Upper lobe of left lung (tissue), 6 donors: Measurements from ENCODE around the gene PCBP3. TPM values are rescaled to one million over a fixed set of nuclear protein-coding genes. Genes with fewer than 3 reads are reported as not detected.

ENCODE experiments used
- ATAC-seq, 2 donors: fragments of 200-7000 bp; cut with Tn5 transposase; one replicate each; pipeline ENCODE4 v1.9.1; 2022; ENCODE audit warnings: mild to moderate bottlenecking in 2 of 2, moderate library complexity in 2 of 2; ENCODE audit not compliant: low FRiP score in 2 of 2
- DNase-seq, 2 donors: peaks; one replicate each; pipeline ENCODE4 v3.0.0-alpha.2; 2019 to 2020
- H3K27ac ChIP-seq, 4 donors: fragments of 200-600 bp; sonication (generic); one replicate each; pipeline ENCODE4 v1.5.1; 2016 to 2019
- H3K27me3 ChIP-seq, 4 donors: fragments of 200-600 bp; sonication (generic); one replicate each; pipeline ENCODE4 v1.5.1; 2017 to 2019
- H3K36me3 ChIP-seq, 4 donors: fragments of 200-600 bp; sonication (generic); one replicate each; pipeline ENCODE4 v1.5.1; 2016 to 2019
- H3K4me1 ChIP-seq, 4 donors: fragments of 200-600 bp; sonication (generic); one replicate each; pipeline ENCODE4 v1.5.1; 2018 to 2019
- H3K4me3 ChIP-seq, 4 donors: fragments of 200-600 bp; sonication (generic); one replicate each; pipeline ENCODE4 v1.5.1; 2017 to 2019; ENCODE audit warnings: mild to moderate bottlenecking in 2 of 4, moderate library complexity in 1 of 4
- H3K9me3 ChIP-seq, 4 donors: fragments of 200-600 bp; sonication (generic); one replicate each; pipeline ENCODE4 v1.5.1; 2018 to 2019
- CTCF ChIP-seq, 6 experiments: fragments of 450-650 bp in 4 of 6; fragments of 200-600 bp in 2 of 6; sonication (generic) in 2 of 6; IDR thresholded peaks; one replicate each; pipeline ENCODE4 v1.5.1; 2016 to 2019; ENCODE audit warnings: antibody characterized with exemption in 6 of 6
- EP300 ChIP-seq, 4 donors: sonication (generic); formaldehyde crosslinking; IDR thresholded peaks; one replicate each; pipeline ENCODE4 v1.5.1; 2017; ENCODE audit warnings: antibody characterized with exemption in 4 of 4, control low read depth in 2 of 4
- POLR2A ChIP-seq, 4 donors: fragments of 450-650 bp; IDR thresholded peaks; one replicate each; pipeline ENCODE4 v1.5.1; 2016 to 2017; ENCODE audit warnings: antibody characterized with exemption in 4 of 4, mild to moderate bottlenecking in 2 of 4
- POLR2AphosphoS5 ChIP-seq, 2 donors: sonication (generic); formaldehyde crosslinking; IDR thresholded peaks; one replicate each; pipeline ENCODE4 v1.5.1; 2017; ENCODE audit warnings: antibody characterized with exemption in 2 of 2
- WGBS, 2 donors: methylation state at CpG; one replicate each; pipeline ENCODE4 v1.1.5; 2017 to 2018; 5-methylcytosine and 5-hydroxymethylcytosine counted together
- total RNA-seq, 6 donors: library from RNA; depleted of rRNA in 4 of 6; stranded (reverse); fragments of >200 nt in 4 of 6; gene quantifications; one replicate each; pipeline versions ENCODE4 v1.1.0 to v1.2.1, GENCODE V29; 2016 to 2021
- donor health status: DM: no; HTN: no; CAD: no; lungs with moderate emphysema.
- donor health status: DM: no; HTN: yes; CAD: no; lungs with severe emphysema.

PCBP3 gene
- total RNA-seq, 6 donors from 2014 or later: 0.78 to 10.5 (median 3.3) TPM

GRCh38 chr21:45821998-45822397 lies 178.5 kb downstream of the PCBP3 start:
- no peak overlapping the region for H3K27ac ChIP-seq
- no peaks in the 10 kb centered on the region for H3K9me3 ChIP-seq
- no peak overlapping the region for H3K4me3 ChIP-seq
- TF ChIP-seq CTCF (IDR thresholded peaks at IDR 0.05) (no peak), POLR2AphosphoS5 (IDR thresholded peaks at IDR 0.05) (no peak), POLR2A (IDR thresholded peaks at IDR 0.05) (no peak), EP300 (IDR thresholded peaks at IDR 0.05) (no peak)
- H3K27me3 ChIP-seq: no peaks in the 10 kb centered on the region
- peaks cover 0 to 5% (median 0%) of the 10 kb centered on the region in 4 donors for H3K4me1 ChIP-seq
- ATAC-seq (no peak), DNase-seq (no peak)
- no peaks in the 10 kb centered on the region for H3K36me3 ChIP-seq
- 71 to 78% methylated on average over 9 of the region's 9 CpGs for WGBS, 2 donors

GRCh38 chr21:45822429-45823099 lies 179.0 kb downstream of the PCBP3 start:
- Histone ChIP-seq H3K4me3 (no peak overlapping the region), H3K9me3 (no peaks in the 10 kb centered on the region), H3K36me3 (no peaks in the 10 kb centered on the region), H3K27ac (no peak overlapping the region), H3K27me3 (no peaks in the 10 kb centered on the region), H3K4me1 (peaks cover 0 to 5% (median 0%) of the 10 kb centered on the region in 4 donors)
- WGBS, 2 donors: 81 to 85% methylated on average over 9 of the region's 9 CpGs
- DNase-seq: no peak
- ATAC-seq: peak in 1 of 2 donors; percentile 26
- TF ChIP-seq EP300 (IDR thresholded peaks at IDR 0.05) (no peak), POLR2A (IDR thresholded peaks at IDR 0.05) (no peak), CTCF (IDR thresholded peaks at IDR 0.05) (no peak), POLR2AphosphoS5 (IDR thresholded peaks at IDR 0.05) (no peak)

GRCh38 chr21:45823100-45823681 lies 179.7 kb downstream of the PCBP3 start:
- no peaks in the 10 kb centered on the region for H3K9me3 ChIP-seq
- ATAC-seq (no peak), DNase-seq (no peak)
- 88 to 91% methylated on average over 13 to 16 of the region's 16 CpGs for WGBS, 2 donors
- no peaks in the 10 kb centered on the region for H3K27me3 ChIP-seq
- H3K27ac ChIP-seq: no peak overlapping the region
- peaks cover 0 to 5% (median 0%) of the 10 kb centered on the region in 4 donors for H3K4me1 ChIP-seq
- no peak overlapping the region for H3K4me3 ChIP-seq
- no peaks in the 10 kb centered on the region for H3K36me3 ChIP-seq
- TF ChIP-seq EP300 (IDR thresholded peaks at IDR 0.05): no peak
- no peak for TF ChIP-seq POLR2A (IDR thresholded peaks at IDR 0.05)
- TF ChIP-seq CTCF (IDR thresholded peaks at IDR 0.05): no peak
- no peak for TF ChIP-seq POLR2AphosphoS5 (IDR thresholded peaks at IDR 0.05)

- ATAC-seq: no peak
- Histone ChIP-seq H3K27me3 (no peaks in the 10 kb centered on the region), H3K4me1 (peaks cover 0 to 7% (median 2%) of the 10 kb centered on the region in 4 donors), H3K27ac (no peak overlapping the region), H3K4me3 (no peak overlapping the region), H3K9me3 (no peaks in the 10 kb centered on the region), H3K36me3 (no peaks in the 10 kb centered on the region)
- 69 to 83% methylated on average over 6 to 8 of the region's 8 CpGs for WGBS, 2 donors
- no peak for TF ChIP-seq POLR2AphosphoS5 (IDR thresholded peaks at IDR 0.05)
- no peak for DNase-seq
These were observed 181.2 kb downstream of the PCBP3 start for GRCh38 chr21:45824546-45825215.

GRCh38 chr21:45825219-45825618 lies 181.7 kb downstream of the PCBP3 start:
- Histone ChIP-seq H3K27me3 (no peaks in the 10 kb centered on the region), H3K27ac (no peak overlapping the region), H3K36me3 (no peaks in the 10 kb centered on the region), H3K9me3 (no peaks in the 10 kb centered on the region), H3K4me1 (peaks cover 0 to 13% (median 6%) of the 10 kb centered on the region in 4 donors), H3K4me3 (no peak overlapping the region)
- WGBS, 2 donors: 66 to 85% methylated on average over 5 to 13 of the region's 13 CpGs
- TF ChIP-seq CTCF (IDR thresholded peaks at IDR 0.05) (no peak), POLR2A (IDR thresholded peaks at IDR 0.05) (no peak), EP300 (IDR thresholded peaks at IDR 0.05) (no peak), POLR2AphosphoS5 (IDR thresholded peaks at IDR 0.05) (no peak)
- ATAC-seq: no peak
- DNase-seq: no peak
